Loucy (cell line): ENCODE measurements around the gene ATG16L1.

Experiments
- H2AFZ ChIP-seq: fragments of 200-600 bp; sonication (generic); 2 replicates; pipeline ENCODE4 v1.6.0; 2016; ENCODE audit warnings: antibody characterized with exemption, mild to moderate bottlenecking, low read length, moderate library complexity
- H3F3A ChIP-seq: fragments of 200-600 bp; 2 replicates; pipeline ENCODE4 v1.6.0; 2016; ENCODE audit warnings: antibody characterized with exemption, low read depth, mild to moderate bottlenecking
- H3K27me3 ChIP-seq: fragments of 200-600 bp; sonication (generic); 2 replicates; pipeline ENCODE4 v1.6.1; 2014; ENCODE audit warnings: low read length, mild to moderate bottlenecking; ENCODE audit not compliant: insufficient read depth, poor library complexity, severe bottlenecking
- H3K36me3 ChIP-seq: fragments of 200-600 bp; sonication (generic); 2 replicates; pipeline ENCODE4 v1.6.1; 2016; ENCODE audit warnings: low read length; ENCODE audit not compliant: insufficient read depth
- H3K4me1 ChIP-seq: fragments of 200-600 bp; sonication (generic); 2 replicates; pipeline ENCODE4 v1.5.1; 2014; ENCODE audit warnings: low read length, mild to moderate bottlenecking; ENCODE audit not compliant: insufficient read depth, poor library complexity, severe bottlenecking
- H3K4me2 ChIP-seq: fragments of 200-600 bp; sonication (generic); 2 replicates; pipeline ENCODE4 v1.6.0; 2014; ENCODE audit warnings: antibody characterized with exemption, low read length, low read depth, mild to moderate bottlenecking; ENCODE audit not compliant: poor library complexity, severe bottlenecking
- H3K4me3 ChIP-seq: fragments of 200-600 bp; sonication (generic); 2 replicates; pipeline ENCODE4 v1.5.1; 2014; ENCODE audit warnings: low read length, mild to moderate bottlenecking, mixed read lengths; ENCODE audit not compliant: poor library complexity, severe bottlenecking
- H3K79me2 ChIP-seq: fragments of 200-600 bp; sonication (generic); 2 replicates; pipeline ENCODE4 v1.6.1; 2014; ENCODE audit warnings: low read length; ENCODE audit not compliant: insufficient read depth
- H3K9ac ChIP-seq: fragments of 200-600 bp; sonication (generic); 2 replicates; pipeline ENCODE4 v1.6.0; 2014; ENCODE audit warnings: mild to moderate bottlenecking, low read depth, low read length, moderate library complexity; ENCODE audit not compliant: poor library complexity, severe bottlenecking
- H3K9me2 ChIP-seq: fragments of 200-600 bp; sonication (generic); replicated peaks from 2 replicates; pipeline ENCODE4 v1.6.1; 2016; ENCODE audit warnings: low read depth, low read length, mixed read lengths
- H3K9me3 ChIP-seq: fragments of 200-600 bp; sonication (generic); 2 replicates; pipeline ENCODE4 v1.6.1; 2014; ENCODE audit warnings: mild to moderate bottlenecking, antibody characterized with exemption, low read length, low read depth; ENCODE audit not compliant: insufficient read depth
- H4K20me1 ChIP-seq: fragments of 200-600 bp; sonication (generic); 2 replicates; pipeline ENCODE4 v1.6.0; 2014; ENCODE audit warnings: antibody characterized with exemption, low read length, mild to moderate bottlenecking; ENCODE audit not compliant: insufficient read depth, poor library complexity, severe bottlenecking
- EZH2phosphoT487 ChIP-seq: fragments of 200-600 bp; IDR thresholded peaks from 2 replicates; pipeline ENCODE4 v1.6.1; 2018; ENCODE audit warnings: antibody characterized with exemption, mild to moderate bottlenecking, moderate library complexity, borderline replicate concordance
- TF ChIP-seq, protein P1 (sequence below): fragments of 200-600 bp; sonication (generic); conservative IDR thresholded peaks from 2 replicates; pipeline ENCODE4 v1.5.1; 2014; ENCODE audit warnings: mild to moderate bottlenecking, antibody characterized with exemption, low read length

ATG16L1 gene

GRCh38 chr2:233226511-233227031 lies 24.9 kb upstream of the ATG16L1 start:
- Histone ChIP-seq H3K4me2 (peak overlapping the region; percentile 23), H2AFZ (peak overlapping the region; percentile 47), H3K9ac (no peak overlapping the region), H3F3A (no peaks in the 10 kb centered on the region), H3K27me3 (no peaks in the 10 kb centered on the region), H3K9me3 (no peaks in the 10 kb centered on the region), H3K4me1 (peaks cover 16% of the 10 kb centered on the region), H3K4me3 (peak overlapping the region; percentile 5), H3K36me3 (no peaks in the 10 kb centered on the region), H4K20me1 (no peaks in the 10 kb centered on the region), H3K9me2 (no peaks in the 10 kb centered on the region), H3K79me2 (no peaks in the 10 kb centered on the region)
- TF ChIP-seq, protein P1, sequence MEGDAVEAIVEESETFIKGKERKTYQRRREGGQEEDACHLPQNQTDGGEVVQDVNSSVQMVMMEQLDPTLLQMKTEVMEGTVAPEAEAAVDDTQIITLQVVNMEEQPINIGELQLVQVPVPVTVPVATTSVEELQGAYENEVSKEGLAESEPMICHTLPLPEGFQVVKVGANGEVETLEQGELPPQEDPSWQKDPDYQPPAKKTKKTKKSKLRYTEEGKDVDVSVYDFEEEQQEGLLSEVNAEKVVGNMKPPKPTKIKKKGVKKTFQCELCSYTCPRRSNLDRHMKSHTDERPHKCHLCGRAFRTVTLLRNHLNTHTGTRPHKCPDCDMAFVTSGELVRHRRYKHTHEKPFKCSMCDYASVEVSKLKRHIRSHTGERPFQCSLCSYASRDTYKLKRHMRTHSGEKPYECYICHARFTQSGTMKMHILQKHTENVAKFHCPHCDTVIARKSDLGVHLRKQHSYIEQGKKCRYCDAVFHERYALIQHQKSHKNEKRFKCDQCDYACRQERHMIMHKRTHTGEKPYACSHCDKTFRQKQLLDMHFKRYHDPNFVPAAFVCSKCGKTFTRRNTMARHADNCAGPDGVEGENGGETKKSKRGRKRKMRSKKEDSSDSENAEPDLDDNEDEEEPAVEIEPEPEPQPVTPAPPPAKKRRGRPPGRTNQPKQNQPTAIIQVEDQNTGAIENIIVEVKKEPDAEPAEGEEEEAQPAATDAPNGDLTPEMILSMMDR: no peak
- TF ChIP-seq EZH2phosphoT487: no peak

DNA sequence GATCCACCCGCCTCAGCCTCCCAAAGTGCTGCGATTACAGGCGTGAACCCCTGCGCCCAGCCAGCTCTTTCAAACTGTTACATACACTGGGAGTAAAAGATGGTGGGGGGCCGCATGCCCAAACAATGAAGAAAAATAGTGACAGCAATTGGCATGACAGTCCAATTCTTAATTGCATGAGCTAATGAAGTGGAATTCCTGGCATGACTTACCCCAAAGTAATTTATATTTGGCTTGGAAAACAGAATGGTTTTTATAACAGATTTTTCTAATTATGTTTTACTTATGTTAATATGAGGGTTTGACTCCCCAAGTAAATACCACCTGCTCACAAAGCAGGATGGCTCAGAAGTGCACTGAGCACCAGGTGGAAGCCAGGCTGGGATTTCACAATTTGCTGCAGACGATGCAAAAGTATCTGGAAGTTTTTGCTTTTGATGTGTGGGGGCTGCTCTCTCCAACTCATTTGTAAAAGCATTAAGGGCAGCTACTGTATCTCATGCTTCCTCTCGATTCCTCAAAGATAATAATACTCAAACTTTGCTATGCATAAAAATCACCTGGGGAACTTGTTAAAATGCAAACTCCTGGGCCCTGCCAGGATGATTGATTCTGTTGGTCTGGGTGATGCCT lies 24.0 kb upstream of the ATG16L1 start:
- no peaks in the 10 kb centered on the region for H3K36me3 ChIP-seq
- H3K79me2 ChIP-seq: no peaks in the 10 kb centered on the region
- H4K20me1 ChIP-seq: no peaks in the 10 kb centered on the region
- TF ChIP-seq EZH2phosphoT487: no peak
- TF ChIP-seq, protein P1: no peak
- H3F3A ChIP-seq: no peaks in the 10 kb centered on the region
- no peaks in the 10 kb centered on the region for H3K27me3 ChIP-seq
- no peak overlapping the region for H3K4me3 ChIP-seq
- no peak overlapping the region for H2AFZ ChIP-seq
- H3K9me2 ChIP-seq: no peaks in the 10 kb centered on the region
- peaks cover 16% of the 10 kb centered on the region for H3K4me1 ChIP-seq
- no peaks in the 10 kb centered on the region for H3K9me3 ChIP-seq
- no peak overlapping the region for H3K4me2 ChIP-seq
- H3K9ac ChIP-seq: no peak overlapping the region

DNA sequence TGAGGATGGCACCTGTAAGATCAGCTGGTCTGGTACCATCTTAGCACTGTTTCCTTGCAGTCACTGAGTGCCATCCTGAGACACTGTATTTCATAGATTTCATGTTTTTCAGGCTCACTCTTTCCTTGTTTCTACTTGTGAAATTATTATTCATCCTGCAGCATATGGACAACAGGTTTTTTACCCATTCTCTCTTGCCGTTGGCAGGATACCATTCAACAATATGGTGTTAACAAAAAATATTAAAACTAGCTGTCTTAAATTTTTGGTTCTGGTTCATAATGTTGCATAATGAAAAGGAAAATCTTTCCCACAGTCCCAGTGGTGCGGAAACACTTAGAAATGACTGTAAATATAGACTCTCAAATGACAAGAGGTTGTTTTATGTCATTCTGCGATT lies 23.1 kb upstream of the ATG16L1 start:
- Histone ChIP-seq H2AFZ (no peak overlapping the region), H3K9me3 (no peaks in the 10 kb centered on the region), H3K36me3 (no peaks in the 10 kb centered on the region)

More for the DNA sequence above, 23.1 kb upstream of the ATG16L1 start:
- Histone ChIP-seq H3K9ac (no peak overlapping the region), H4K20me1 (no peaks in the 10 kb centered on the region), H3F3A (no peaks in the 10 kb centered on the region), H3K4me1 (peaks cover 16% of the 10 kb centered on the region), H3K4me2 (no peak overlapping the region), H3K79me2 (no peaks in the 10 kb centered on the region), H3K27me3 (no peaks in the 10 kb centered on the region), H3K9me2 (no peaks in the 10 kb centered on the region), H3K4me3 (no peak overlapping the region)
- TF ChIP-seq, protein P1: no peak
- no peak for TF ChIP-seq EZH2phosphoT487
